ENCODE data around the gene ZNF236. TPM values are rescaled to one million over a fixed set of nuclear protein-coding genes. Genes with fewer than 3 reads are reported as not detected.
A peak's percentile ranks its signal among the peaks of the same experiment; 100 is the strongest.
"Not testable (repeated sequence)": the region's sequence is repeated elsewhere in the genome, so short reads cannot be mapped to it uniquely, and the experiment has no call there.

Gene ZNF236
- total RNA-seq (10 to 100 TPM; 17.2 to 23.6 TPM), polyA plus RNA-seq (1 to 10 TPM in 1 of 2 donors, under 1 TPM in 1; 0.38 to 2.9 TPM)
- long read RNA-seq, donor 1, partial matches to known transcripts, result 12 of 21 reads
- long read RNA-seq, donor 1, other reads (novel, unspliced or antisense), result 8 of 21 reads
- long read RNA-seq, donor 2, partial matches to known transcripts, result 7 of 14 reads
- long read RNA-seq, donor 2, other reads (novel, unspliced or antisense), result 7 of 14 reads

GRCh38 chr18:76822506-76823160 is at the start of gene ZNF236:
Gene ZNF236 (plus strand): TSS chr18:76822557. CDS start chr18:76822608, 51 bp downstream.
- peak; percentile 86 for ATAC-seq (ENCODE audit: low FRiP score)
- Histone ChIP-seq H3K27ac (ENCODE audit: low read depth in 1 of 2, low read length in 2 of 2) (peak within 1 kb of the TSS; percentile 84 to 86), H3K27me3 (ENCODE audit: control insufficient read depth in 1 of 2, insufficient read depth in 2 of 2, low read length in 1 of 2) (no peaks in the 10 kb centered on the region), H3K4me1 (ENCODE audit: control insufficient read depth in 1 of 2, insufficient read depth in 2 of 2, low read length in 2 of 2) (peaks cover 3% of the 10 kb centered on the region in 2 donors), H3K4me3 (ENCODE audit: low read length in 2 of 2) (peak within 1 kb of the TSS; percentile 67 to 83), H3K9me3 (ENCODE audit: control insufficient read depth, low read length) (no peaks in the 10 kb centered on the region), H3K36me3 (ENCODE audit: control insufficient read depth in 1 of 2, insufficient read depth in 2 of 2, low read length in 1 of 2) (no peaks in the 10 kb centered on the region)
- WGBS, 2 donors, result 0 to 1% methylated on average over 34 to 113 of the region's 113 CpGs
- intact Hi-C loops (cut with DNase I), result no loop called here
- peak; percentile 83 to 91 for DNase-seq

GRCh38 chr18:76772665-76773064 is 49.7 kb upstream of the ZNF236 start:
- H3K27ac ChIP-seq (ENCODE audit: low read depth in 1 of 2, low read length in 2 of 2), result no peak overlapping the region
- DNase-seq, result no peak
- 82 to 89% methylated on average over 8 of the region's 8 CpGs for WGBS, 2 donors
- no peaks in the 10 kb centered on the region for H3K27me3 ChIP-seq (ENCODE audit: control insufficient read depth in 1 of 2, insufficient read depth in 2 of 2, low read length in 1 of 2)
- ATAC-seq (ENCODE audit: low FRiP score), result no peak
- no peaks in the 10 kb centered on the region for H3K36me3 ChIP-seq (ENCODE audit: control insufficient read depth in 1 of 2, insufficient read depth in 2 of 2, low read length in 1 of 2)
- no peak overlapping the region for H3K4me3 ChIP-seq (ENCODE audit: low read length in 2 of 2)
- H3K4me1 ChIP-seq (ENCODE audit: control insufficient read depth in 1 of 2, insufficient read depth in 2 of 2, low read length in 2 of 2), result no peaks in the 10 kb centered on the region
- intact Hi-C loops (cut with DNase I), result no loop called here
- H3K9me3 ChIP-seq (ENCODE audit: control insufficient read depth, low read length), result peaks cover 2% of the 10 kb centered on the region

- H3K4me1 ChIP-seq (ENCODE audit: control insufficient read depth in 1 of 2, insufficient read depth in 2 of 2, low read length in 2 of 2); H3K27me3 ChIP-seq (ENCODE audit: control insufficient read depth in 1 of 2, insufficient read depth in 2 of 2, low read length in 1 of 2); ATAC-seq (ENCODE audit: low FRiP score); H3K4me3 ChIP-seq (ENCODE audit: low read length in 2 of 2); DNase-seq; H3K27ac ChIP-seq (ENCODE audit: low read depth in 1 of 2, low read length in 2 of 2); H3K36me3 ChIP-seq (ENCODE audit: control insufficient read depth in 1 of 2, insufficient read depth in 2 of 2, low read length in 1 of 2); intact Hi-C loops (cut with DNase I); H3K9me3 ChIP-seq (ENCODE audit: control insufficient read depth, low read length): not testable (repeated sequence)
- 93 to 98% methylated on average over 17 to 22 of the region's 22 CpGs for WGBS, 2 donors
These were observed 45.3 kb upstream of the ZNF236 start for GRCh38 chr18:76777036-76777435.

- no peak overlapping the region for H3K27ac ChIP-seq (ENCODE audit: low read depth in 1 of 2, low read length in 2 of 2)
- intact Hi-C loops (cut with DNase I), result no loop called here
- H3K9me3 ChIP-seq (ENCODE audit: control insufficient read depth, low read length), result no peaks in the 10 kb centered on the region
- no peaks in the 10 kb centered on the region for H3K36me3 ChIP-seq (ENCODE audit: control insufficient read depth in 1 of 2, insufficient read depth in 2 of 2, low read length in 1 of 2)
- WGBS, 2 donors, result 88 to 90% methylated on average over 29 of the region's 29 CpGs
- H3K4me1 ChIP-seq (ENCODE audit: control insufficient read depth in 1 of 2, insufficient read depth in 2 of 2, low read length in 2 of 2), result no peaks in the 10 kb centered on the region
- no peak overlapping the region for H3K4me3 ChIP-seq (ENCODE audit: low read length in 2 of 2)
- no peaks in the 10 kb centered on the region for H3K27me3 ChIP-seq (ENCODE audit: control insufficient read depth in 1 of 2, insufficient read depth in 2 of 2, low read length in 1 of 2)
- ATAC-seq (ENCODE audit: low FRiP score) (peak; percentile 33), DNase-seq (no peak)
These were observed 38.4 kb upstream of the ZNF236 start for GRCh38 chr18:76783786-76784484.

- ATAC-seq (ENCODE audit: low FRiP score), result no peak
- Histone ChIP-seq H3K4me1 (ENCODE audit: control insufficient read depth in 1 of 2, insufficient read depth in 2 of 2, low read length in 2 of 2) (no peaks in the 10 kb centered on the region), H3K36me3 (ENCODE audit: control insufficient read depth in 1 of 2, insufficient read depth in 2 of 2, low read length in 1 of 2) (no peaks in the 10 kb centered on the region), H3K27me3 (ENCODE audit: control insufficient read depth in 1 of 2, insufficient read depth in 2 of 2, low read length in 1 of 2) (no peaks in the 10 kb centered on the region), H3K4me3 (ENCODE audit: low read length in 2 of 2) (no peak overlapping the region), H3K9me3 (ENCODE audit: control insufficient read depth, low read length) (no peaks in the 10 kb centered on the region), H3K27ac (ENCODE audit: low read depth in 1 of 2, low read length in 2 of 2) (no peak overlapping the region)
- intact Hi-C loops (cut with DNase I), result no loop called here
- 88 to 93% methylated on average over 6 of the region's 6 CpGs for WGBS, 2 donors
- no peak for DNase-seq
These were observed 36.5 kb upstream of the ZNF236 start for GRCh38 chr18:76785872-76786271.

- DNase-seq (no peak), ATAC-seq (ENCODE audit: low FRiP score) (no peak)
- H3K36me3 ChIP-seq (ENCODE audit: control insufficient read depth in 1 of 2, insufficient read depth in 2 of 2, low read length in 1 of 2), result no peaks in the 10 kb centered on the region
- WGBS, 2 donors, result 94 to 95% methylated on average over 35 to 36 of the region's 36 CpGs
- no peaks in the 10 kb centered on the region for H3K4me1 ChIP-seq (ENCODE audit: control insufficient read depth in 1 of 2, insufficient read depth in 2 of 2, low read length in 2 of 2)
- no peaks in the 10 kb centered on the region for H3K9me3 ChIP-seq (ENCODE audit: control insufficient read depth, low read length)
- no peaks in the 10 kb centered on the region for H3K27me3 ChIP-seq (ENCODE audit: control insufficient read depth in 1 of 2, insufficient read depth in 2 of 2, low read length in 1 of 2)
- H3K27ac ChIP-seq (ENCODE audit: low read depth in 1 of 2, low read length in 2 of 2), result no peak overlapping the region
- H3K4me3 ChIP-seq (ENCODE audit: low read length in 2 of 2), result no peak overlapping the region
- intact Hi-C loops (cut with DNase I), result no loop called here
These were observed 33.6 kb upstream of the ZNF236 start for GRCh38 chr18:76788571-76789317.

- no peak for DNase-seq
- no peak for ATAC-seq (ENCODE audit: low FRiP score)
These were observed 31.3 kb upstream of the ZNF236 start for GRCh38 chr18:76791106-76791505.

GRCh38 chr18:76791642-76792041 is 30.7 kb upstream of the ZNF236 start:
- no peaks in the 10 kb centered on the region for H3K9me3 ChIP-seq (ENCODE audit: control insufficient read depth, low read length)
- no peaks in the 10 kb centered on the region for H3K27me3 ChIP-seq (ENCODE audit: control insufficient read depth in 1 of 2, insufficient read depth in 2 of 2, low read length in 1 of 2)
- no peak for DNase-seq
- H3K4me3 ChIP-seq (ENCODE audit: low read length in 2 of 2), result no peak overlapping the region
- intact Hi-C loops (cut with DNase I), result no loop called here
- H3K4me1 ChIP-seq (ENCODE audit: control insufficient read depth in 1 of 2, insufficient read depth in 2 of 2, low read length in 2 of 2), result no peaks in the 10 kb centered on the region
- WGBS, 2 donors, result 84 to 89% methylated on average over 5 of the region's 5 CpGs
- ATAC-seq (ENCODE audit: low FRiP score), result no peak
- no peaks in the 10 kb centered on the region for H3K36me3 ChIP-seq (ENCODE audit: control insufficient read depth in 1 of 2, insufficient read depth in 2 of 2, low read length in 1 of 2)
- H3K27ac ChIP-seq (ENCODE audit: low read depth in 1 of 2, low read length in 2 of 2), result no peak overlapping the region

More at GRCh38 chr18:76791106-76791505, 31.3 kb upstream of the ZNF236 start:
- H3K4me3 ChIP-seq (ENCODE audit: low read length in 2 of 2), result no peak overlapping the region
- no peak overlapping the region for H3K27ac ChIP-seq (ENCODE audit: low read depth in 1 of 2, low read length in 2 of 2)
- no peaks in the 10 kb centered on the region for H3K27me3 ChIP-seq (ENCODE audit: control insufficient read depth in 1 of 2, insufficient read depth in 2 of 2, low read length in 1 of 2)
- intact Hi-C loops (cut with DNase I), result no loop called here
- H3K9me3 ChIP-seq (ENCODE audit: control insufficient read depth, low read length), result no peaks in the 10 kb centered on the region
- H3K36me3 ChIP-seq (ENCODE audit: control insufficient read depth in 1 of 2, insufficient read depth in 2 of 2, low read length in 1 of 2), result no peaks in the 10 kb centered on the region
- 65 to 69% methylated on average over 12 of the region's 12 CpGs for WGBS, 2 donors
- no peaks in the 10 kb centered on the region for H3K4me1 ChIP-seq (ENCODE audit: control insufficient read depth in 1 of 2, insufficient read depth in 2 of 2, low read length in 2 of 2)
